Activated naive CD4-positive, alpha-beta T cell treated with anti-CD3 and anti-CD28 coated beads for 36 hours (primary cell): ENCODE data around the gene RAD51B. TPM values are rescaled to one million over a fixed set of nuclear protein-coding genes. Genes with fewer than 3 reads are reported as not detected.
A peak's percentile ranks its signal among the peaks of the same experiment; 100 is the strongest.

ENCODE experiments used
- CTCF ChIA-PET: fragments of 350-600 bp; sonication (Branson Sonifier 250); formaldehyde crosslinking; loops from one replicate; lab custom pipeline; 2021; ENCODE audit warnings: antibody characterized with exemption; lab: Charles Lee
- DNase-seq: peaks from one replicate; pipeline ENCODE4 v3.0.0-alpha.2; 2020
- H3K27ac Mint-ChIP-seq: one replicate; pipeline ENCODE4 v1.8.0; 2021; ENCODE audit warnings: mild to moderate bottlenecking, mixed read lengths
- H3K27me3 Mint-ChIP-seq: one replicate; pipeline ENCODE4 v1.8.0; 2021; ENCODE audit warnings: low read depth, mixed read lengths
- H3K36me3 Mint-ChIP-seq: one replicate; pipeline ENCODE4 v1.8.0; 2021; ENCODE audit warnings: low read depth, mixed read lengths
- H3K4me1 Mint-ChIP-seq: one replicate; pipeline ENCODE4 v1.8.0; 2021; ENCODE audit warnings: low read depth, mixed read lengths
- H3K4me3 Mint-ChIP-seq: one replicate; pipeline ENCODE4 v1.8.0; 2021; ENCODE audit warnings: mild to moderate bottlenecking, moderate library complexity, mixed read lengths
- H3K9me3 Mint-ChIP-seq: one replicate; pipeline ENCODE4 v1.8.0; 2021; ENCODE audit warnings: mixed read lengths
- intact Hi-C: fragments of 100-400 bp; cut with micrococcal nuclease; formaldehyde crosslinking; loops from one replicate; pipeline ENCODE4 v1.15.1; 2023
- total RNA-seq, 2 experiments: library from RNA; stranded (reverse); gene quantifications; one replicate each; pipeline ENCODE4 v1.2.3, GENCODE V29; 2021

Gene RAD51B
- total RNA-seq, 2 experiments from 2014 or later = 44.8 to 47.6 TPM

- CTCF ChIA-PET = interaction anchor here (0.6 kb wide), 1 partner anchor 28 kb away, joined by 3 read pairs; no protein-coding TSS in a partner anchor
- H3K27me3 Mint-ChIP-seq = no peaks in the 10 kb centered on the region
Measured at GRCh38 chr14:68349900-68350629, 530.5 kb downstream of the RAD51B start.

GRCh38 chr14:68355415-68355814 lies 535.8 kb downstream of the RAD51B start:
- intact Hi-C loops = no loop called here
- H3K4me3 Mint-ChIP-seq = no peak overlapping the region
- no peaks in the 10 kb centered on the region for H3K27me3 Mint-ChIP-seq
- DNase-seq = no peak
- CTCF ChIA-PET = no interaction called here
- peaks cover 21% of the 10 kb centered on the region for H3K4me1 Mint-ChIP-seq
- no peak overlapping the region for H3K27ac Mint-ChIP-seq
- H3K9me3 Mint-ChIP-seq = no peaks in the 10 kb centered on the region
- H3K36me3 Mint-ChIP-seq = no peaks in the 10 kb centered on the region

More at GRCh38 chr14:68349900-68350629, 530.5 kb downstream of the RAD51B start:
- intact Hi-C loops = no loop called here
- no peaks in the 10 kb centered on the region for H3K4me1 Mint-ChIP-seq
- H3K4me3 Mint-ChIP-seq = no peak overlapping the region
- no peak overlapping the region for H3K27ac Mint-ChIP-seq
- no peak for DNase-seq
- H3K9me3 Mint-ChIP-seq = no peaks in the 10 kb centered on the region
- peaks cover 5% of the 10 kb centered on the region for H3K36me3 Mint-ChIP-seq

GRCh38 chr14:68357777-68358176 lies 538.2 kb downstream of the RAD51B start:
- H3K9me3 Mint-ChIP-seq = no peaks in the 10 kb centered on the region
- intact Hi-C loops = no loop called here
- no peak overlapping the region for H3K27ac Mint-ChIP-seq
- no peak overlapping the region for H3K4me3 Mint-ChIP-seq
- H3K27me3 Mint-ChIP-seq = no peaks in the 10 kb centered on the region
- no peaks in the 10 kb centered on the region for H3K36me3 Mint-ChIP-seq
- DNase-seq = no peak
- peaks cover 30% of the 10 kb centered on the region for H3K4me1 Mint-ChIP-seq
- CTCF ChIA-PET = interaction anchor here (0.5 kb wide), 1 partner anchor 491 kb away, joined by 4 read pairs; no protein-coding TSS in a partner anchor

GRCh38 chr14:68358500-68358899 lies 538.9 kb downstream of the RAD51B start:
- H3K4me1 Mint-ChIP-seq = peaks cover 33% of the 10 kb centered on the region
- H3K9me3 Mint-ChIP-seq = no peaks in the 10 kb centered on the region
- no peak for DNase-seq
- H3K4me3 Mint-ChIP-seq = no peak overlapping the region
- intact Hi-C loops = no loop called here
- no peaks in the 10 kb centered on the region for H3K36me3 Mint-ChIP-seq
- CTCF ChIA-PET = no interaction called here
- H3K27ac Mint-ChIP-seq = no peak overlapping the region
- no peaks in the 10 kb centered on the region for H3K27me3 Mint-ChIP-seq

GRCh38 chr14:68359022-68359836 lies 539.6 kb downstream of the RAD51B start:
- H3K4me1 Mint-ChIP-seq = peaks cover 35% of the 10 kb centered on the region
- H3K36me3 Mint-ChIP-seq = no peaks in the 10 kb centered on the region
- intact Hi-C loops = no loop called here
- H3K27ac Mint-ChIP-seq = no peak overlapping the region
- no peak overlapping the region for H3K4me3 Mint-ChIP-seq
- no peak for DNase-seq
- H3K9me3 Mint-ChIP-seq = no peaks in the 10 kb centered on the region
- CTCF ChIA-PET = interaction anchor here (1.1 kb wide), 1 partner anchor 9 kb away, joined by 3 read pairs; no protein-coding TSS in a partner anchor
- no peaks in the 10 kb centered on the region for H3K27me3 Mint-ChIP-seq

GRCh38 chr14:68359837-68360552 lies 540.4 kb downstream of the RAD51B start:
- CTCF ChIA-PET = interaction anchor here (1.1 kb wide), 1 partner anchor 8 kb away, joined by 3 read pairs; no protein-coding TSS in a partner anchor
- no peak overlapping the region for H3K4me3 Mint-ChIP-seq
- H3K27ac Mint-ChIP-seq = peak overlapping the region; percentile 32
- H3K36me3 Mint-ChIP-seq = no peaks in the 10 kb centered on the region
- peak; percentile 43 for DNase-seq
- H3K27me3 Mint-ChIP-seq = no peaks in the 10 kb centered on the region
- intact Hi-C loops = loop anchor here (5.0 kb wide), 1 partner anchor 108 kb away; no protein-coding TSS in a partner anchor
- no peaks in the 10 kb centered on the region for H3K9me3 Mint-ChIP-seq
- peaks cover 40% of the 10 kb centered on the region for H3K4me1 Mint-ChIP-seq

- Mint-ChIP-seq H3K4me3 (no peak overlapping the region), H3K9me3 (no peaks in the 10 kb centered on the region), H3K4me1 (peaks cover 45% of the 10 kb centered on the region), H3K27ac (no peak overlapping the region), H3K36me3 (no peaks in the 10 kb centered on the region), H3K27me3 (no peaks in the 10 kb centered on the region)
- no peak for DNase-seq
- intact Hi-C loops = loop anchor here (5.0 kb wide), 1 partner anchor 109 kb away; no protein-coding TSS in a partner anchor
- CTCF ChIA-PET = interaction anchor here (1.2 kb wide), 1 partner anchor 417 kb away, joined by 4 read pairs; no protein-coding TSS in a partner anchor
Measured at GRCh38 chr14:68361231-68361630, 541.7 kb downstream of the RAD51B start.

GRCh38 chr14:68362846-68363245 lies 543.3 kb downstream of the RAD51B start:
- no peak overlapping the region for H3K4me3 Mint-ChIP-seq
- peaks cover 45% of the 10 kb centered on the region for H3K4me1 Mint-ChIP-seq
- CTCF ChIA-PET = no interaction called here

GRCh38 chr14:68363466-68363842 lies 543.9 kb downstream of the RAD51B start:
- Mint-ChIP-seq H3K4me1 (peaks cover 46% of the 10 kb centered on the region), H3K27me3 (no peaks in the 10 kb centered on the region), H3K4me3 (no peak overlapping the region), H3K9me3 (no peaks in the 10 kb centered on the region), H3K27ac (no peak overlapping the region), H3K36me3 (no peaks in the 10 kb centered on the region)
- no peak for DNase-seq
- CTCF ChIA-PET = interaction anchor here (0.6 kb wide), 1 partner anchor 103 kb away, joined by 3 read pairs; no protein-coding TSS in a partner anchor
- intact Hi-C loops = loop anchor here (5.0 kb wide), 1 partner anchor 111 kb away; no protein-coding TSS in a partner anchor

More at GRCh38 chr14:68362846-68363245, 543.3 kb downstream of the RAD51B start:
- Mint-ChIP-seq H3K9me3 (no peaks in the 10 kb centered on the region), H3K27ac (no peak overlapping the region), H3K36me3 (no peaks in the 10 kb centered on the region), H3K27me3 (no peaks in the 10 kb centered on the region)
- DNase-seq = no peak
- intact Hi-C loops = loop anchor here (5.0 kb wide), 1 partner anchor 111 kb away; no protein-coding TSS in a partner anchor

- peaks cover 49% of the 10 kb centered on the region for H3K4me1 Mint-ChIP-seq
- H3K27me3 Mint-ChIP-seq = no peaks in the 10 kb centered on the region
- no peak overlapping the region for H3K4me3 Mint-ChIP-seq
- intact Hi-C loops = loop anchor here (5.0 kb wide), 1 partner anchor 112 kb away; no protein-coding TSS in a partner anchor
- no peaks in the 10 kb centered on the region for H3K9me3 Mint-ChIP-seq
- no peaks in the 10 kb centered on the region for H3K36me3 Mint-ChIP-seq
- CTCF ChIA-PET = interaction anchor here (0.6 kb wide), 1 partner anchor 103 kb away, joined by 3 read pairs; no protein-coding TSS in a partner anchor
- H3K27ac Mint-ChIP-seq = no peak overlapping the region
- DNase-seq = no peak
Measured at GRCh38 chr14:68363843-68364767, 544.5 kb downstream of the RAD51B start.

GRCh38 chr14:68364792-68365192 lies 545.2 kb downstream of the RAD51B start:
- H3K9me3 Mint-ChIP-seq = no peaks in the 10 kb centered on the region
- intact Hi-C loops = loop anchor here (5.0 kb wide), 3 partner anchors 112 to 762 kb away; partner anchors contain the start of gene PIGH
- no peak overlapping the region for H3K27ac Mint-ChIP-seq
- no peak for DNase-seq
- CTCF ChIA-PET = no interaction called here
- no peaks in the 10 kb centered on the region for H3K36me3 Mint-ChIP-seq
- H3K4me3 Mint-ChIP-seq = no peak overlapping the region
- H3K27me3 Mint-ChIP-seq = no peaks in the 10 kb centered on the region
- H3K4me1 Mint-ChIP-seq = peaks cover 49% of the 10 kb centered on the region
